K562 (cell line): Measurements from ENCODE around the gene PNPLA4. TPM values are rescaled to one million over a fixed set of nuclear protein-coding genes. Genes with fewer than 3 reads are reported as not detected.
A peak's percentile ranks its signal among the peaks of the same experiment; 100 is the strongest.

Experiments
- ATAC-seq: fragments of 200-7000 bp; cut with Tn5 transposase; 3 replicates; pipeline ENCODE4 v1.9.1; 2020; ENCODE audit warnings: moderate library complexity
- BruUV-seq: library from RNA; stranded (reverse); fragments of 400-500 nt; replicated peaks from 2 replicates; lab custom pipeline; 2021; lab: Mats Ljungman, UMichigan
- CTCF ChIA-PET: fragments of 300-600 bp; formaldehyde crosslinking; extraction: SDS; loops from one replicate; lab custom pipeline; 2021; ENCODE audit warnings: low intra/inter-chr PET ratio; lab: Yijun Ruan, JAX
- POLR2A ChIA-PET: fragments of 300-600, 350-650 bp; sonication (Branson Sonifier 250); formaldehyde crosslinking; extraction: SDS; loops from one replicate; lab custom pipeline; 2021; ENCODE audit warnings: antibody characterized with exemption, inconsistent platforms; lab: Yijun Ruan, JAX
- DNase-seq, 4 experiments: peaks; one replicate each; pipeline versions ENCODE4 v3.0.0 to v3.0.0-alpha.2; 2011 to 2018; ENCODE audit warnings: low spot score in 3 of 4, mixed read lengths in 3 of 4; ENCODE audit errors: extremely low read depth in 1 of 4
- FAIRE-seq: peaks from 2 replicates; lab custom pipeline; 2011; peaks lifted over from hg19 to GRCh38; lab: Jason Lieb, UNC
- H2AFZ ChIP-seq: 2 replicates; pipeline ENCODE4 v1.6.0; 2011; ENCODE audit warnings: low read depth, low read length, control low read depth, inconsistent platforms
- H3K27ac ChIP-seq: fragments of 200-600 bp; 3 replicates; pipeline ENCODE4 v1.8.0; 2011; ENCODE audit warnings: low read depth, mild to moderate bottlenecking, control low read depth, inconsistent platforms, low read length, moderate library complexity, mixed read lengths; ENCODE audit errors: extremely low read depth
- H3K27me3 ChIP-seq, 2 experiments: fragments of 300-600 bp in 1 of 2; 2 replicates in 1 of 2; 3 replicates in 1 of 2; pipeline versions ENCODE4 v1.6.0 to v1.8.0; 2011; ENCODE audit warnings: inconsistent platforms in 2 of 2, low read length in 2 of 2, mild to moderate bottlenecking in 1 of 2, mixed read lengths in 1 of 2, moderate library complexity in 1 of 2; ENCODE audit not compliant: control insufficient read depth in 2 of 2, insufficient read depth in 2 of 2
- H3K36me3 ChIP-seq: fragments of 300-600 bp; 3 replicates; pipeline ENCODE4 v1.8.0; 2011; ENCODE audit warnings: mild to moderate bottlenecking, low read length, inconsistent platforms; ENCODE audit not compliant: control insufficient read depth, insufficient read depth
- H3K4me1 ChIP-seq, 2 experiments: fragments of 200-600 bp in 1 of 2; replicated peaks in 1 of 2; 2 replicates in 1 of 2; 3 replicates in 1 of 2; pipeline versions ENCODE4 v1.5.1 to v1.8.0; 2011; ENCODE audit warnings: inconsistent platforms in 2 of 2, low read length in 2 of 2, mild to moderate bottlenecking in 1 of 2, mixed read lengths in 1 of 2, moderate library complexity in 1 of 2; ENCODE audit not compliant: control insufficient read depth in 2 of 2, insufficient read depth in 2 of 2
- H3K4me2 ChIP-seq: 2 replicates; pipeline ENCODE4 v1.6.1; 2011; ENCODE audit warnings: low read length, control low read depth, inconsistent platforms, mixed read lengths; ENCODE audit not compliant: insufficient read depth
- H3K4me3 ChIP-seq: fragments of 200-600 bp; sonication (generic), shearing (Covaris generic); 2 replicates; pipeline ENCODE4 v1.5.1; 2016; ENCODE audit warnings: control low read depth, inconsistent platforms
- H3K79me2 ChIP-seq: fragments of 200-600 bp; 3 replicates; pipeline ENCODE4 v1.8.0; 2011; ENCODE audit warnings: low read length, inconsistent platforms; ENCODE audit not compliant: control insufficient read depth, insufficient read depth
- H3K9ac ChIP-seq, 2 experiments: 2 replicates each; pipeline versions ENCODE4 v1.6.0 to v1.6.1; 2011; ENCODE audit warnings: low read depth in 2 of 2, low read length in 2 of 2, control low read depth in 1 of 2, inconsistent platforms in 1 of 2, mild to moderate bottlenecking in 1 of 2, mixed read lengths in 1 of 2; ENCODE audit not compliant: insufficient read depth in 1 of 2
- H3K9me1 ChIP-seq: one replicate; pipeline ENCODE4 v1.6.0; 2011; ENCODE audit warnings: inconsistent platforms, mild to moderate bottlenecking, low read length, moderate library complexity; ENCODE audit not compliant: control insufficient read depth, insufficient read depth
- H3K9me3 ChIP-seq: replicated peaks from 2 replicates; pipeline ENCODE4 v1.5.1; 2011; ENCODE audit warnings: low read depth, low read length, inconsistent platforms; ENCODE audit not compliant: control insufficient read depth, insufficient read depth
- H4K20me1 ChIP-seq: replicated peaks from 2 replicates; pipeline ENCODE4 v1.6.1; 2011; ENCODE audit warnings: low read length, inconsistent platforms, mixed read lengths; ENCODE audit not compliant: control insufficient read depth, insufficient read depth
- CBFA2T2 ChIP-seq: fragments of 450-650 bp; conservative IDR thresholded peaks from 2 replicates; pipeline ENCODE4 v1.6.1; 2017; ENCODE audit warnings: mild to moderate bottlenecking
- CBFA2T3 ChIP-seq: fragments of 450-650 bp; IDR thresholded peaks from 2 replicates; pipeline ENCODE4 v1.6.1; 2017
- KDM1A ChIP-seq, 2 experiments: fragments of 450-650 bp; IDR thresholded peaks; 2 replicates each; pipeline ENCODE4 v1.6.1; 2016; ENCODE audit warnings: mild to moderate bottlenecking in 2 of 2
- SMARCE1 ChIP-seq: fragments of 450-650 bp; IDR thresholded peaks from 2 replicates; pipeline ENCODE4 v1.7.1; 2016; ENCODE audit warnings: mild to moderate bottlenecking
- ZNF407 ChIP-seq: fragments of 450-650 bp; IDR thresholded peaks from 2 replicates; pipeline ENCODE4 v1.6.1; 2016; ENCODE audit warnings: low read depth
- WGBS: fragments of 100-300 bp; shearing (Covaris generic); methylation state at CpG from one replicate; pipeline ENCODE4 v1.1.6; 2016; ENCODE audit warnings: low coverage, mixed read lengths; ENCODE audit not compliant: insufficient coverage; ENCODE audit errors: missing lambda C conversion rate; 5-methylcytosine and 5-hydroxymethylcytosine counted together
- in situ Hi-C: fragments of 300-500 bp; cut with MboI; formaldehyde crosslinking; loops from 4 replicates; pipeline ENCODE4 v1.15.0; 2018; ENCODE audit warnings: inconsistent platforms, mixed read lengths
- intact Hi-C: fragments of 100-400 bp; cut with micrococcal nuclease; formaldehyde crosslinking; loops from 2 replicates; pipeline ENCODE4 v1.14.2; 2022
- polyA plus RNA-seq, 8 experiments: library from polyadenylated mRNA; depleted of rRNA in 4 of 8; stranded (reverse) in 5 of 8; unstranded in 3 of 8; fragments of >200 nt; fragmentation: Nextera tagmentation in 2 of 8; fragmentation: Illumina TruSeq in 1 of 8; extraction: Ambion mirVana in 2 of 8; extraction: Trizol in 1 of 8; gene quantifications; 2 replicates each; pipeline versions ENCODE4 v1.2.1 to v1.2.3, GENCODE V29; 2011 to 2014; ENCODE audit warnings: inconsistent platforms in 1 of 8, missing spikeins in 1 of 8
- total RNA-seq, 7 experiments: library from RNA; depleted of rRNA in 6 of 7; stranded (reverse); fragments of >200 nt in 6 of 7; fragmentation: Illumina TruSeq in 2 of 7; extraction: Trizol in 2 of 7; gene quantifications; 2 replicates each; pipeline versions ENCODE4 v1.2.1 to v1.2.3, GENCODE V29; 2011 to 2021; ENCODE audit warnings: low replicate concordance in 1 of 7

Gene PNPLA4
- total and polyA plus RNA-seq, 9 of the 15 experiments (the other 6 are each of a cell fraction or from before 2014, with no cell fraction given), result 20.7 to 61.1 (median 32.7) TPM

GRCh38 chrX:7876957-7877356 lies 50.3 kb downstream of the PNPLA4 start:
- BruUV-seq, result no TSS peak
- no peak overlapping the region for H3K27ac ChIP-seq
- no peak overlapping the region for H2AFZ ChIP-seq
- TF ChIP-seq SMARCE1, result no peak
- peak; percentile 27 for TF ChIP-seq CBFA2T2
- TF ChIP-seq KDM1A (IDR thresholded peaks at IDR 0.05), result peak; percentile 41 to 55; a peak in 3 of 4 replicates
- peak; percentile 56 for TF ChIP-seq CBFA2T3
- no peak for TF ChIP-seq ZNF407
- no peak overlapping the region for H3K9ac ChIP-seq
- H3K4me2 ChIP-seq, result no peak overlapping the region
- no peaks in the 10 kb centered on the region for H3K79me2 ChIP-seq
- H3K4me1 ChIP-seq, result no peaks in the 10 kb centered on the region
- no peaks in the 10 kb centered on the region for H3K27me3 ChIP-seq
- no peaks in the 10 kb centered on the region for H3K36me3 ChIP-seq
- H3K4me3 ChIP-seq, result no peak overlapping the region
- FAIRE-seq (no peak), DNase-seq (peak in 1 of 4 experiments; percentile 1), ATAC-seq (no peak)
- ChIA-PET POLR2A (interaction anchor here (0.6 kb wide), 1 partner anchor 1205 kb away, joined by 3 read pairs; no protein-coding TSS in a partner anchor), CTCF (no interaction called here)
- H4K20me1 ChIP-seq, result no peaks in the 10 kb centered on the region
- H3K9me1 ChIP-seq, result no peaks in the 10 kb centered on the region
- no peaks in the 10 kb centered on the region for H3K9me3 ChIP-seq
- in situ Hi-C loops, result no loop called here
- intact Hi-C loops, result no loop called here
- 0% methylated on average over 2 of the region's 2 CpGs for WGBS
